Lung microvascular endothelial cell (primary cell): ENCODE data around the gene TNFAIP2. TPM values are rescaled to one million over a fixed set of nuclear protein-coding genes. Genes with fewer than 3 reads are reported as not detected.
A peak's percentile ranks its signal among the peaks of the same experiment; 100 is the strongest.

Source experiments
- DNase-seq, 2 donors: peaks; one replicate each; pipeline versions ENCODE4 v3.0.0 to v3.0.0-alpha.2; 2010; ENCODE audit warnings: low read depth in 2 of 2
- total RNA-seq: library from RNA; depleted of rRNA; stranded (reverse); fragments of >200 nt; gene quantifications from 2 replicates; pipeline ENCODE4 v1.2.1, GENCODE V29; 2014

TNFAIP2 gene
- total RNA-seq, 1 donor from 2014 or later: 21.0 TPM

- DNase-seq: no peak
Observed at GRCh38 chr14:103184046-103184445, 60.8 kb downstream of the TNFAIP2 start.

GRCh38 chr14:103185051-103186029 is 62.1 kb downstream of the TNFAIP2 start:
- peak; percentile 34 to 54 for DNase-seq

DNA sequence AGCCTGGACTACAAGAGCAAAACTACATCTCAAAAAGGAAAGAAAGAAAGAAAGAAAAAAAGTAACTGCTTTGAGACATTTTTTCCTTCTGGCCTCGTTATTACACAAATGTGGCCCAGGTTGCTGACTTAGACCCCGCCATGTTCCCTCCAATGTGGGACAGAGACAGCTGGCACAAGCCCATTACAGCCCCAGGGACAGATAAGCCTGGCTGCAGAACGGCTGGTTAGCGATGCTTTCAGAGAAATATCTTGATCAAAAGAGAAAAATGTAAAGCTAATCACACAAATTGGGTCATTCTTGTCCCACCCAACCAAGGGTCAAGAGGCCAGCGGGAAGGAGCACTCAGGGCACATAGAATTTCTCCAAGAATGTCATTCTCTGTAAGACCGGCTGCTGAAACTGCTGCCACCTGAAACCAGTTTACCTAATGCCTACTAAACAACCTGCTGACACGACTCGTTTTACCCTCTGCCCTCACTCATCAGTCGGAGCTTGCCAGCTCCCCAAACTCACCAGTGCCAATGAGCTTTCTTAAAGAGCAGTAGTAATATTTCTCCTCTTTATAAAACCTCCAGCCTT is 63.1 kb downstream of the TNFAIP2 start:
- DNase-seq: no peak

Other genes starting within 250 kb of the TNFAIP2 start
- gene AMN, start 200.8 kb upstream of the TNFAIP2 start, total RNA-seq: under 0.01 and 0.20 TPM in 2 replicates
- 73.7 and 104 TPM in 2 replicates for gene CDC42BPB, start 65.9 kb upstream of the TNFAIP2 start, total RNA-seq
- not detected in 2 replicates for gene LBHD2, start 39.3 kb upstream of the TNFAIP2 start, total RNA-seq
- not detected in 2 replicates for gene EXOC3L4, start 28.7 kb upstream of the TNFAIP2 start, total RNA-seq
- 84.6 and 86.3 TPM in 2 replicates for gene EIF5, start 210.8 kb downstream of the TNFAIP2 start, total RNA-seq